Diencephalon (tissue), 1 donor: ENCODE results near the gene ABHD16A. TPM values are rescaled to one million over a fixed set of nuclear protein-coding genes. Genes with fewer than 3 reads are reported as not detected.

Source experiments
- small RNA-seq: library from RNA; depleted of rRNA; stranded (forward); fragments of <200 nt; gene quantifications from one replicate; pipeline ENCODE3, GENCODE V24; 2014
- total RNA-seq: library from RNA; depleted of rRNA; stranded (reverse); fragments of >200 nt; gene quantifications from one replicate; pipeline ENCODE4 v1.2.3, GENCODE V29; 2014

Gene ABHD16A
- total RNA-seq, 1 donor from 2014 or later = 47.5 TPM

DNA sequence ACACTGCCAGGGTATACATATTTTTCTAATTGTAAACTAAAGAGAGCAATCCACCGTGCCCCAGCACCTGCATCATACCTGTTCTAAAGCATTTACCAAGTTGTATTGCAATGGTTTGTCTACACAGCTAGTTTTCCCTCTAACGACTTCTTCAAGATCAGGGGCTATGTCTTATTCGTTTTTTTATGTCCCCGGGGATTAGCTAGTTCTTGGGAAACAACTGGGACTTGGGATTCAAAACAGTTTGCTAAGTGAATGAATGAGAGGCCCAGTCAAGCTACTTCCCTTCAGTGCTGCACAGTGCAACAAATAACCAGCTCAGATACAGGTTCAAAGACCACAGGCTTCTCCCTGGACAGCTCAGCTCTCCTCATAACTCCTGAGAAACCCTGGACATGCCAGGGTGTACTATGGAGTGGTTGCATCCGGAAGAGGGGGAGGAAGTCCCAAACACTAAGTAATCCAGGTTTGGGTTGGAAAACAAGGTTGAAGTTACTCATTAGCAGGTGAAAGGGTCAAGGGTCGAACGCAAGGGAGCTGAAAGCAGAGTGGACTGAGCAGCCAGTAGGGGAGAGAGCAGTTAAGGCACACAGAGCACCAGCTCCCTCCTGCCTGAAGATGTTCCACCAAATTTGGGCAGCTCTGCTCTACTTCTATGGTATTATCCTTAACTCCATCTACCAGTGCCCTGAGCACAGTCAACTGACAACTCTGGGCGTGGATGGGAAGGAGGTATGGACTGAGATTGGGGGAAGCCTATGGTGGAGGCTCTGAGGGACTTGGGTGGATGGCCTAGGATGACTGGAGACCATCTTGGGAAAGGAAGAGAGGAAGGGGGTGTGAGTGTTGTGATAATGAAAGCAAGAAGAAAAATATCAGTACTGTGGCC is 47.5 kb downstream of the ABHD16A start, which contains the start of gene APOM:
Gene APOM (plus strand): TSS at position 546 of the 889 bp plus-strand sequence. CDS start 73 bp downstream, at position 619.

Small RNA genes lying within 50 kb of the gene (small RNA-seq; reads per million reads assigned to genes)
- gene LY6G6D = not detected
- not detected for gene MIR4646
- not detected for gene RF00019

Other genes starting within 250 kb of the ABHD16A start
- 0.69 TPM for gene MICB, start 205.2 kb downstream of the ABHD16A start, total RNA-seq
- not detected for gene MCCD1, start 174.4 kb downstream of the ABHD16A start, total RNA-seq
- 303 TPM for gene DDX39B, start 161.3 kb downstream of the ABHD16A start, total RNA-seq
- 69.4 TPM for gene ATP6V1G2, start 156.7 kb downstream of the ABHD16A start, total RNA-seq
- gene NFKBIL1, start 155.7 kb downstream of the ABHD16A start, total RNA-seq = 16.1 TPM
- gene LTA, start 131.0 kb downstream of the ABHD16A start, total RNA-seq = not detected
- gene TNF, start 127.8 kb downstream of the ABHD16A start, total RNA-seq = 0.23 TPM
- gene LTB, start 120.9 kb downstream of the ABHD16A start, total RNA-seq = 0.46 TPM
- gene LST1, start 117.0 kb downstream of the ABHD16A start, total RNA-seq = 6.0 TPM
- not detected for gene NCR3, start 110.3 kb downstream of the ABHD16A start, total RNA-seq
- 22.6 TPM for gene AIF1, start 88.1 kb downstream of the ABHD16A start, total RNA-seq
- gene PRRC2A, start 82.6 kb downstream of the ABHD16A start, total RNA-seq = 48.0 TPM
- 174 TPM for gene BAG6, start 50.7 kb downstream of the ABHD16A start, total RNA-seq
- gene APOM, start 47.4 kb downstream of the ABHD16A start, total RNA-seq = 0.69 TPM
- gene C6orf47, start 42.5 kb downstream of the ABHD16A start, total RNA-seq = 15.9 TPM
- 12.0 TPM for gene GPANK1, start 38.3 kb downstream of the ABHD16A start, total RNA-seq
- gene CSNK2B, start 37.2 kb downstream of the ABHD16A start, total RNA-seq = 70.1 TPM
- 3.7 TPM for gene LY6G5B, start 33.3 kb downstream of the ABHD16A start, total RNA-seq
- 2.5 TPM for gene LY6G5C, start 22.3 kb downstream of the ABHD16A start, total RNA-seq
- not detected for gene LY6G6F, start 3.5 kb upstream of the ABHD16A start, total RNA-seq
- gene LY6G6D, start 12.0 kb upstream of the ABHD16A start, total RNA-seq = not detected
- not detected for gene LY6G6C, start 18.4 kb upstream of the ABHD16A start, total RNA-seq
- gene MPIG6B, start 20.0 kb upstream of the ABHD16A start, total RNA-seq = not detected
- 86.3 TPM for gene DDAH2, start 26.0 kb upstream of the ABHD16A start, total RNA-seq
- gene CLIC1, start 33.2 kb upstream of the ABHD16A start, total RNA-seq = 44.1 TPM
- 8.8 TPM for gene MSH5, start 36.7 kb upstream of the ABHD16A start, total RNA-seq
- gene SAPCD1, start 59.3 kb upstream of the ABHD16A start, total RNA-seq = 2.1 TPM
- gene VWA7, start 74.0 kb upstream of the ABHD16A start, total RNA-seq = 0.69 TPM
- gene VARS1, start 92.4 kb upstream of the ABHD16A start, total RNA-seq = 36.0 TPM
- 23.3 TPM for gene LSM2, start 103.6 kb upstream of the ABHD16A start, total RNA-seq
- gene HSPA1L, start 112.0 kb upstream of the ABHD16A start, total RNA-seq = 8.1 TPM
- 190 TPM for gene HSPA1A, start 112.2 kb upstream of the ABHD16A start, total RNA-seq
- gene HSPA1B, start 124.4 kb upstream of the ABHD16A start, total RNA-seq = 176 TPM
- 18.2 TPM for gene NEU1, start 159.5 kb upstream of the ABHD16A start, total RNA-seq
- gene SLC44A4, start 175.7 kb upstream of the ABHD16A start, total RNA-seq = not detected
- 78.0 TPM for gene EHMT2, start 194.4 kb upstream of the ABHD16A start, total RNA-seq
- gene ZBTB12, start 198.8 kb upstream of the ABHD16A start, total RNA-seq = 19.4 TPM
- gene C2, start 224.4 kb upstream of the ABHD16A start, total RNA-seq = 5.3 TPM
- 3.2 TPM for gene CFB, start 242.8 kb upstream of the ABHD16A start, total RNA-seq